Bronchial epithelial cell (primary cell): Measurements from ENCODE around the gene ZNF423. TPM values are rescaled to one million over a fixed set of nuclear protein-coding genes. Genes with fewer than 3 reads are reported as not detected.

Source experiments
- DNase-seq: peaks from one replicate; pipeline ENCODE4 v3.0.0-alpha.2; 2010; ENCODE audit warnings: low read depth
- FAIRE-seq: peaks from 2 replicates; lab custom pipeline; 2011; peaks lifted over from hg19 to GRCh38; lab: Jason Lieb, UNC
- H3K27me3 ChIP-seq: 2 replicates; pipeline ENCODE4 v1.5.1; 2011; ENCODE audit warnings: low read length; ENCODE audit not compliant: control insufficient read depth, insufficient read depth
- H3K36me3 ChIP-seq: 2 replicates; pipeline ENCODE4 v1.5.1; 2011; ENCODE audit warnings: low read length; ENCODE audit not compliant: control insufficient read depth, insufficient read depth
- H3K4me3 ChIP-seq: 2 replicates; pipeline ENCODE4 v1.5.1; 2011; ENCODE audit warnings: mild to moderate bottlenecking, low read depth, low read length, control low read depth
- CTCF ChIP-seq: IDR thresholded peaks from 2 replicates; pipeline ENCODE4 v1.5.1; 2011; ENCODE audit warnings: mild to moderate bottlenecking, moderate library complexity, low read length, control low read depth, inconsistent platforms; ENCODE audit not compliant: insufficient read depth, severe bottlenecking
- total RNA-seq: library from RNA; depleted of rRNA; stranded (reverse); fragments of >200 nt; gene quantifications from 2 replicates; pipeline ENCODE4 v1.2.1, GENCODE V29; 2014

The ZNF423 gene
- total RNA-seq, 1 donor from 2014 or later, result under 0.01 TPM

- H3K36me3 ChIP-seq, result no peaks in the 10 kb centered on the region
- no peak for TF ChIP-seq CTCF
- no peak for FAIRE-seq
- H3K27me3 ChIP-seq, result no peaks in the 10 kb centered on the region
- no peak for DNase-seq
- H3K4me3 ChIP-seq, result no peak overlapping the region
Measured at GRCh38 chr16:49594685-49595498, 261.0 kb downstream of the ZNF423 start.

- no peak for FAIRE-seq
- Histone ChIP-seq H3K27me3 (no peaks in the 10 kb centered on the region), H3K36me3 (no peaks in the 10 kb centered on the region), H3K4me3 (no peak overlapping the region)
- no peak for DNase-seq
- TF ChIP-seq CTCF, result no peak
Measured at GRCh38 chr16:49594153-49594552, 261.8 kb downstream of the ZNF423 start.

GRCh38 chr16:49593424-49594040 is 262.4 kb downstream of the ZNF423 start:
- no peaks in the 10 kb centered on the region for H3K36me3 ChIP-seq
- H3K27me3 ChIP-seq, result no peaks in the 10 kb centered on the region
- TF ChIP-seq CTCF, result no peak
- DNase-seq (no peak), FAIRE-seq (no peak)
- H3K4me3 ChIP-seq, result no peak overlapping the region

- DNase-seq, result no peak
- no peak for FAIRE-seq
- Histone ChIP-seq H3K4me3 (no peak overlapping the region), H3K27me3 (no peaks in the 10 kb centered on the region), H3K36me3 (no peaks in the 10 kb centered on the region)
- TF ChIP-seq CTCF, result peak; percentile 63
Measured at GRCh38 chr16:49592546-49593423, 263.1 kb downstream of the ZNF423 start.

GRCh38 chr16:49590166-49590871 is 265.6 kb downstream of the ZNF423 start:
- H3K4me3 ChIP-seq, result no peak overlapping the region
- TF ChIP-seq CTCF, result no peak
- FAIRE-seq (no peak), DNase-seq (no peak)
- no peaks in the 10 kb centered on the region for H3K27me3 ChIP-seq
- no peaks in the 10 kb centered on the region for H3K36me3 ChIP-seq
